Osteocyte (in vitro differentiated cells): Measurements from ENCODE around the gene MAN1A1. TPM values are rescaled to one million over a fixed set of nuclear protein-coding genes. Genes with fewer than 3 reads are reported as not detected.

Experiments
- DNase-seq: peaks from one replicate; pipeline ENCODE4 v3.0.0; 2021; ENCODE audit warnings: mixed read lengths; ENCODE audit not compliant: unreplicated experiment; ENCODE audit errors: extremely low spot score
- H3K27ac Mint-ChIP-seq: one replicate; pipeline ENCODE4 v1.8.0; 2021; ENCODE audit warnings: mild to moderate bottlenecking, mixed read lengths; ENCODE audit not compliant: unreplicated experiment
- H3K27me3 Mint-ChIP-seq: one replicate; pipeline ENCODE4 v1.8.0; 2021; ENCODE audit warnings: mixed read lengths; ENCODE audit not compliant: unreplicated experiment
- H3K36me3 Mint-ChIP-seq: one replicate; pipeline ENCODE4 v1.8.0; 2021; ENCODE audit warnings: mixed read lengths; ENCODE audit not compliant: unreplicated experiment
- H3K4me1 Mint-ChIP-seq: one replicate; pipeline ENCODE4 v1.8.0; 2021; ENCODE audit warnings: mixed read lengths; ENCODE audit not compliant: unreplicated experiment
- H3K4me3 Mint-ChIP-seq: one replicate; pipeline ENCODE4 v1.8.0; 2021; ENCODE audit warnings: mild to moderate bottlenecking, moderate library complexity, mixed read lengths; ENCODE audit not compliant: unreplicated experiment
- H3K9me3 Mint-ChIP-seq: one replicate; pipeline ENCODE4 v1.8.0; 2021; ENCODE audit warnings: mixed read lengths; ENCODE audit not compliant: unreplicated experiment
- CTCF ChIP-seq: fragments of 200-600 bp; sonication (generic); IDR thresholded peaks from 2 replicates; pipeline ENCODE4 v1.5.0; 2021; ENCODE audit warnings: antibody characterized with exemption, mild to moderate bottlenecking, moderate library complexity
- total RNA-seq: library from RNA; stranded (reverse); gene quantifications from 2 replicates; pipeline ENCODE4 v1.2.1, GENCODE V29; 2021

The MAN1A1 gene
- total RNA-seq, 1 donor from 2014 or later: 7.0 TPM

GRCh38 chr6:119142637-119143036 lies 206.9 kb downstream of the MAN1A1 start:
- no peaks in the 10 kb centered on the region for H3K36me3 Mint-ChIP-seq
- H3K27me3 Mint-ChIP-seq: no peaks in the 10 kb centered on the region
- DNase-seq: no peak
- no peak for TF ChIP-seq CTCF
- no peaks in the 10 kb centered on the region for H3K9me3 Mint-ChIP-seq
- no peak overlapping the region for H3K4me3 Mint-ChIP-seq
- no peak overlapping the region for H3K27ac Mint-ChIP-seq
- peaks cover 22% of the 10 kb centered on the region for H3K4me1 Mint-ChIP-seq

GRCh38 chr6:119142041-119142440 lies 207.5 kb downstream of the MAN1A1 start:
- H3K4me3 Mint-ChIP-seq: no peak overlapping the region
- TF ChIP-seq CTCF: no peak
- H3K27ac Mint-ChIP-seq: no peak overlapping the region
- no peaks in the 10 kb centered on the region for H3K27me3 Mint-ChIP-seq
- peaks cover 18% of the 10 kb centered on the region for H3K4me1 Mint-ChIP-seq
- no peak for DNase-seq
- no peaks in the 10 kb centered on the region for H3K9me3 Mint-ChIP-seq
- H3K36me3 Mint-ChIP-seq: no peaks in the 10 kb centered on the region

- Mint-ChIP-seq H3K9me3 (no peaks in the 10 kb centered on the region), H3K27me3 (no peaks in the 10 kb centered on the region), H3K4me3 (no peak overlapping the region), H3K4me1 (peaks cover 8% of the 10 kb centered on the region), H3K27ac (no peak overlapping the region), H3K36me3 (no peaks in the 10 kb centered on the region)
- no peak for TF ChIP-seq CTCF
- DNase-seq: no peak
Observed at GRCh38 chr6:119140196-119141140, 209.1 kb downstream of the MAN1A1 start.

GRCh38 chr6:119138906-119139541 lies 210.5 kb downstream of the MAN1A1 start:
- H3K9me3 Mint-ChIP-seq: no peaks in the 10 kb centered on the region
- no peaks in the 10 kb centered on the region for H3K36me3 Mint-ChIP-seq
- H3K27me3 Mint-ChIP-seq: no peaks in the 10 kb centered on the region
- H3K4me3 Mint-ChIP-seq: no peak overlapping the region
- TF ChIP-seq CTCF: no peak
- DNase-seq: peak; percentile 49
- H3K27ac Mint-ChIP-seq: peak overlapping the region; percentile 20
- peaks cover 4% of the 10 kb centered on the region for H3K4me1 Mint-ChIP-seq
